Activated CD4-positive, alpha-beta T cell treated with anti-CD3 and anti-CD28 coated beads, Interleukin-2, amount 10 ng/mL, durations not matched to agents 24 days and 14 days (primary cell): ENCODE data around the gene CTNND2. TPM values are rescaled to one million over a fixed set of nuclear protein-coding genes. Genes with fewer than 3 reads are reported as not detected.
"Not testable (repeated sequence)": the region's sequence is repeated elsewhere in the genome, so short reads cannot be mapped to it uniquely, and the experiment has no call there.

ENCODE experiments used
- DNase-seq: peaks from one replicate; pipeline ENCODE4 v3.0.0; 2022
- H3K27ac Mint-ChIP-seq: one replicate; pipeline ENCODE4 v1.8.0; 2022; ENCODE audit warnings: mild to moderate bottlenecking, mixed read lengths
- H3K27me3 Mint-ChIP-seq: one replicate; pipeline ENCODE4 v1.8.0; 2022; ENCODE audit warnings: mixed read lengths
- H3K36me3 Mint-ChIP-seq: one replicate; pipeline ENCODE4 v1.8.0; 2022; ENCODE audit warnings: low read depth, mild to moderate bottlenecking, mixed read lengths
- H3K4me1 Mint-ChIP-seq: one replicate; pipeline ENCODE4 v1.8.0; 2021; ENCODE audit warnings: mixed read lengths
- H3K4me3 Mint-ChIP-seq: one replicate; pipeline ENCODE4 v1.8.0; 2022; ENCODE audit warnings: mild to moderate bottlenecking, moderate library complexity, mixed read lengths
- H3K9me3 Mint-ChIP-seq: one replicate; pipeline ENCODE4 v1.8.0; 2021; ENCODE audit warnings: mixed read lengths
- intact Hi-C: fragments of 100-400 bp; cut with micrococcal nuclease; formaldehyde crosslinking; loops from one replicate; pipeline ENCODE4 v1.15.1; 2023
- total RNA-seq: library from RNA; stranded (reverse); gene quantifications from 2 replicates; pipeline ENCODE4 v1.2.3, GENCODE V29; 2022

CTNND2 gene
- total RNA-seq, 1 donor from 2014 or later, result not detected

DNA sequence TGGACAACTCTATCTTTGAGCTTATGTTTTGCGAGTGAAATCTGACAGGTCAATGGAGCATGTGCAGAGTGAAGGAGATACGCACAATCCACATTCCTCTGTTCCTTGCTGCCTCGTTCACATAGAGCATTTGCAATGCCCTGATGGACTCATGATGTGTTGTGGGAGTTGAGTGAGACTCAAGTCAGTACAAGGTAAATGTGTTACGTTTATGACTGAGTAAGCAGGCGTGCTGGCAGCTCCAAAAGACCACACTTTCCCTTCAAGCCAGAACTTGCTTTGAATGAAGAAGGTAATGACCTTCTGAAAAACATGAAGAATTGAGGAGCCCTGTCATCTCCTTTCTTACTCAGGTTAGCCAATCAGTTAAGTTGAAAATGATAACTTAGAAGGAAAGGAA lies 477.8 kb downstream of the CTNND2 start:
- Mint-ChIP-seq H3K27me3 (no peaks in the 10 kb centered on the region), H3K27ac (no peak overlapping the region), H3K36me3 (no peaks in the 10 kb centered on the region), H3K4me1 (no peaks in the 10 kb centered on the region), H3K9me3 (no peaks in the 10 kb centered on the region), H3K4me3 (no peak overlapping the region)
- DNase-seq, result peak; percentile 29
- intact Hi-C loops, result no loop called here

DNA sequence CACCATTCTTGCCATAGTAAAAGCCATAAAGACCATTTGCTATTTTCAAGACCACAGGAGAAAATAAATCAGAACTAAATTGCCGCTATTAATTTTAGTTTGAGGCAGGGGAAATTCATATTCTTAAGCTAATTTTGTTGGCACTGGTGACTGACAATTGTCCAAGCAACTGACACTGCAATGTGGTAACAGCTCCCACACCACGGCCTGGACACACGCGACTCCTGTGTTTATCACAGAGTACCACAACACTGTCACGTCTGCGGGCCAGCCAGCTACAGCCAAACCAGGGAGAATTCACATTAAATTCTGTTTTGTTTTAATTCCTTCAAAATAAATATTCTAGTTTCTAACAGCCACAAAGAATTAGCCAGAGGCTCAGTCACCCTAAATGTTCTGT lies 481.9 kb downstream of the CTNND2 start:
- Mint-ChIP-seq H3K36me3 (no peaks in the 10 kb centered on the region), H3K27ac (no peak overlapping the region), H3K27me3 (no peaks in the 10 kb centered on the region), H3K4me3 (no peak overlapping the region), H3K9me3 (no peaks in the 10 kb centered on the region), H3K4me1 (no peaks in the 10 kb centered on the region)
- intact Hi-C loops, result no loop called here
- peak; percentile 8 for DNase-seq

DNA sequence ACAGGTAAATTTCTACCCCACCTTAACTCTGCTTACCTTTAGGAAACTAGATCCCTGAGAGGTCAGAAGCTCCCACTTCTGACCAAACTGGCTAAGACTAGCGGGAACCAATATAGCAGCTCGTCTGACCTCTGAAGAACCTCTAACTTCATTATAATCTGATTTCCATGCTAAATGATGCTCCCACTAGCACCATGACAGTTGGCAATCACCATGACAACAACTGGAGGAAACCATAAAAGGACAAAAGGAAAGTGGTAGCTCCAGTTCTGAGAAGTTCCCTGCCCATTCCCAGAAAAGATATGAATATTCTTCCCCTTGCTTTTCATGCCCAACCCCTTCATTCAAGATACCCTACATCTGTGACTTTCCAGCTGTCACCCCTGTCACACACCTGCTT lies 483.3 kb downstream of the CTNND2 start:
- H3K27me3 Mint-ChIP-seq, result no peaks in the 10 kb centered on the region
- H3K36me3 Mint-ChIP-seq, result no peaks in the 10 kb centered on the region
- H3K9me3 Mint-ChIP-seq, result no peaks in the 10 kb centered on the region
- no peaks in the 10 kb centered on the region for H3K4me1 Mint-ChIP-seq
- H3K27ac Mint-ChIP-seq, result no peak overlapping the region
- no peak overlapping the region for H3K4me3 Mint-ChIP-seq
- intact Hi-C loops, result no loop called here
- no peak for DNase-seq

DNA sequence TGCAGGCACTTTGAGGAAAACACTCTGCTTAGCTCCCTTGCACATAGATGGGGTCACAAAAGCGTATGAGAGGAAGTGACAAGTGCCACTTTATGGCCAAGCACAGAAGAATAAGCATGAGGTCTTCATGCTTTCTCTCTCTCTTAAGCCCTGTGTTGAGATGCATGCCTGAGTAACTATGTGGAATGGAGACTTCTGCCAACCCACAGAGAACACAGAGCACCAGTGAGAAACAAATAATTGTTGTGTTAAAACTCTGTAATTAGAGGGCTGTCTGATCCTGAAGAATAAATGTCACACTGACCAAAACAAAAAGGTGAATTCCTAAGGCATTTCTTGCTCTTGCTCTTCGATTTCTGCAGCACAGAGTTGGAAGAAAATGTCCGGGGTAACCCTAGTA lies 488.5 kb downstream of the CTNND2 start:
- Mint-ChIP-seq H3K27me3 (no peaks in the 10 kb centered on the region), H3K9me3 (peaks cover 2% of the 10 kb centered on the region), H3K27ac (no peak overlapping the region), H3K4me1 (no peaks in the 10 kb centered on the region), H3K36me3 (no peaks in the 10 kb centered on the region), H3K4me3 (no peak overlapping the region)
- intact Hi-C loops, result no loop called here
- no peak for DNase-seq

DNA sequence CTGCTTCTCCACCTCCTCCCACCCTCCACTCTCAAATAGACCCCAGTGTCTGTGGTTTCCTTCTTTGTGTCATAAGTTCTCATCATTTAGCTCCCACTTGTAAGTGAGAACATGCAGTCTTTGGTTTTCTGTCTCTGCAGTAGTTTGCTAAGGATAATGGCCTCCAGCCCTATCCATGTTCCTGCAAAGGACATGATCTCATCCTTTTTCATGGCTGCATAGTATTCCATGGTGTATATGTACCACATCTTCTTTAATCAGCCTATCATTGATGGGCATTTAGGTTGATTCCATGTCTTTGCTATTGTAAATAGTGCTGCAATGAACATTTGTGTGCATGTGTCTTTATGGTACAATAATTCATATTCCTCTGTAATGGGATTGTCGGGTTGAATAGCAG lies 489.5 kb downstream of the CTNND2 start:
- intact Hi-C loops, H3K4me3 Mint-ChIP-seq, DNase-seq, H3K9me3 Mint-ChIP-seq, H3K27me3 Mint-ChIP-seq, H3K27ac Mint-ChIP-seq, H3K4me1 Mint-ChIP-seq, H3K36me3 Mint-ChIP-seq: not testable (repeated sequence)

DNA sequence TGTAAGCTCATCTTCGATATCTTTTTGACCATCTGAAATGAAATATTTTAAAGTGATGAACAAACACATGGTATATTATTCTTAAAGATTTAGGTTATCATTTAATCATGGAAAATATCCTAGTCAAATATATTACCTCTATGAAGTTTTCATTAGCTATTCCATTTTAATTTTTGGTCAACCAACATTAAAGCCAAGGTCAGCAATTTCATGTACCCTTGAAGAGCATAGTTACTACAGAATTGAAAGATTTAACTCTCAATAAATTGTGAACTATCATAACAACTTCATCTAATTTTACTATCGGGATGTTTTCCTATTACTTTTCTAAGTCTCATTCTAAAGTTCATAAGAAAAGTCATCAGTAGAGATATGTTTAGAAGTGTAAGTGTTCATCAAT lies 492.6 kb downstream of the CTNND2 start:
- Mint-ChIP-seq H3K4me1 (no peaks in the 10 kb centered on the region), H3K27ac (no peak overlapping the region), H3K9me3 (peaks cover 2% of the 10 kb centered on the region), H3K36me3 (no peaks in the 10 kb centered on the region), H3K27me3 (no peaks in the 10 kb centered on the region), H3K4me3 (no peak overlapping the region)
- no peak for DNase-seq
- intact Hi-C loops, result no loop called here

DNA sequence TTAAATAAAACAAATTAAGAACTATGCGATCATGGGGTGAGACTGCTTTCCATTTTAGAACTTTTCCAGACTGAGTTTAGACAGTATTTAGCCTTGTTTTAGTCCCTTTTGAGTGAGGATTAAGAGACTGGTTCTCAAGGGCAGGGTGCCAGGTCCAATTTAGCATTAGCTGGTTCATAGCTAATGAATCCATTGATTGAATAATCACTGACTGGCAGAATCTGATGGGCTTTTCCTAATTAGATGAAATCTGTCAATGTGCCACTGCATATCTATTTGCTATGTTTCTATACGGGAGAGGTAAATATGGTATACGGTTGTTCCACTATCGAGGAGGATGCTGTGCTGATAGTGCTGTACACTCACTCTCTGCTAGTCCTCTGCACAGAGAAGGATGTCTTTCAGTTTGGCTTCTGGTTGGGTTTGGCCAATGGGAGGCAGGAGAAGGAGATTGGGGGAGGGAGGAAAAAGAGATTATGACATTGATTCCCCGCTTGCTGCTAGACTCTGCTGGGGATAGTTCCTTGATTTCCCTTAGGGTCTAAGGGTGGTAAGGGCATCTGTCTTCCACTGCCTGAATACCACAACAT lies 496.6 kb downstream of the CTNND2 start:
- no peak overlapping the region for H3K4me3 Mint-ChIP-seq
- peak; percentile 20 for DNase-seq
- H3K36me3 Mint-ChIP-seq, result no peaks in the 10 kb centered on the region
- no peaks in the 10 kb centered on the region for H3K27me3 Mint-ChIP-seq
- intact Hi-C loops, result no loop called here
- H3K27ac Mint-ChIP-seq, result no peak overlapping the region
- H3K4me1 Mint-ChIP-seq, result no peaks in the 10 kb centered on the region
- H3K9me3 Mint-ChIP-seq, result no peaks in the 10 kb centered on the region

DNA sequence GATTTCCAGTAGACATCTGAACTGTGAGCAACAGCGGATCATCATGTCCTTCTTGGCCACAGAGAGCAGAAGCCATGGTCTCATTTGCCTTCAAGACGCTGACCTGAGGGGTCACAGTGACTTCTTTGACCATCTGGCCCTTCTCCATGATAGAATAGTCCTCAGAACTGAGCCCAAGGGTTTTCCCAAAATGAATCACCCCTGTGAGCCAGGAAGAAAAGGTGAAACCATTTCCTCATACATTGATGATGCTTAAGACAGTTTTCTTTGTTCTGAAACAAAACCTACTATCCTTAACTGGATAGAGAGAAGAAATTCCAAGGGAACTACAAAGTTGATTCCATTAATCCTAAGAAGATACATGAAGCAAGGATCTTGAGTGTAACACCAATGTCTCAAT lies 503.9 kb downstream of the CTNND2 start:
- no peaks in the 10 kb centered on the region for H3K4me1 Mint-ChIP-seq
- no peak overlapping the region for H3K4me3 Mint-ChIP-seq
- DNase-seq, result peak; percentile 15
- intact Hi-C loops, result no loop called here
- H3K27ac Mint-ChIP-seq, result no peak overlapping the region
- H3K9me3 Mint-ChIP-seq, result no peaks in the 10 kb centered on the region
- H3K27me3 Mint-ChIP-seq, result no peaks in the 10 kb centered on the region
- no peaks in the 10 kb centered on the region for H3K36me3 Mint-ChIP-seq

DNA sequence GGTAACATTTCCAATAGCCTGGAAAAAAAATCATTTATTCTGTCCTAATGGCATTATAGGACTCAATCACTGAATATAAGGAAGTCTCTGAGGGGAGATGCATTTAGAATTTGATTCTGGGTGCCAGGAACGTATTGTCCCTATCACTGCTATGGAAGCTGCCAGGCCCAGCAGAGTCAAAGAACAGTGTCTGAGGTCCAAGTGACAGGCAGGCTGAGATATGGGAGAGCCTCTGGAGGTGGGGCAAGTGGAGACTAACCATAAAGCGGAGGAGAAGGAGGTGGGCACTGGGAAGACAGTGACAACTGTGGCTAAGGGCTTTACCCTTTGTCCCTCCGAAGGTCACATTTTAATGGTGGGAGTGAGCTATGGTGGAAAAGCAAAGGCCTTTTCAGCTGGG lies 505.5 kb downstream of the CTNND2 start:
- Mint-ChIP-seq H3K9me3 (no peaks in the 10 kb centered on the region), H3K36me3 (no peaks in the 10 kb centered on the region), H3K4me1 (no peaks in the 10 kb centered on the region), H3K27ac (no peak overlapping the region), H3K4me3 (no peak overlapping the region), H3K27me3 (no peaks in the 10 kb centered on the region)
- intact Hi-C loops, result no loop called here
- DNase-seq, result no peak

DNA sequence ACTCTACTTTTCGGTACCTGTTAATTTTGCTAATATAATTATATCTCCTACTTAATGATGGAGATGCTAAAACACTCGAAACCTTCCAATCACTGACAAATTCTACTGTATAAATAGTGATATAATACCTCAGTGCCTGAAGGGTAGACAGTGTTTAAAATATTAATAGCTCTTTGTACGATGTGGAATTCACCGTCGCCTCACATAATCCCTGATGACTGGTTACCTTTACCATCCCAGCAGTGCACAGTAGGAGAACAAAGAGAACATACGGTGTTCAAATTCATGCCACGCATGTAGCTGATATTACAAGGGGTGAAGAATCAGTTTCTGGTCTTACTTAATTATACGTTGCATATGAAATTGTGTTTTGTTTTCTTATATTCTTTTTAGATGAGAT lies 506.7 kb downstream of the CTNND2 start:
- Mint-ChIP-seq H3K4me3 (no peak overlapping the region), H3K9me3 (no peaks in the 10 kb centered on the region), H3K27me3 (no peaks in the 10 kb centered on the region), H3K36me3 (no peaks in the 10 kb centered on the region), H3K4me1 (no peaks in the 10 kb centered on the region), H3K27ac (no peak overlapping the region)
- DNase-seq, result no peak
- intact Hi-C loops, result no loop called here

DNA sequence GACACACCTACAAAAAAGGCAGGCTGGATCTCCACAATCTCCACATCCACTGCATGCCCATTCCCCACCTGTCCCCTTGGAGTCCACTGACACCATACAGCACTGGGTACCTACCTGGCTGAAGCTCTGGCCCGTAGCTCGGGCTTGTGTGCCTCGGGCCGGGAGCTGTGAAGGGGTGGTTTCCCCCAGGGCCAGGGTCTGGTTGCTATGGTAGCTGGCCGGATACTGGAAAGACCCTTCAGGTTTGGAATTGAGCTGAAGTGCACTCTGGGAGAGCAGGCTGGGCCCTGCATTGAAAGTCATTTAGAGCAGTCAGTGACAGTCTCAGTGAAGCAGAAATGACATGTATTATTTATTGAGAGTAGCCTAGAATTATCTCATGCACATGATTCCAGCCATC lies 507.3 kb downstream of the CTNND2 start:
- H3K36me3 Mint-ChIP-seq, result no peaks in the 10 kb centered on the region
- no peaks in the 10 kb centered on the region for H3K27me3 Mint-ChIP-seq
- no peak for DNase-seq
- H3K9me3 Mint-ChIP-seq, result no peaks in the 10 kb centered on the region
- intact Hi-C loops, result no loop called here
- no peaks in the 10 kb centered on the region for H3K4me1 Mint-ChIP-seq
- H3K4me3 Mint-ChIP-seq, result no peak overlapping the region
- no peak overlapping the region for H3K27ac Mint-ChIP-seq

DNA sequence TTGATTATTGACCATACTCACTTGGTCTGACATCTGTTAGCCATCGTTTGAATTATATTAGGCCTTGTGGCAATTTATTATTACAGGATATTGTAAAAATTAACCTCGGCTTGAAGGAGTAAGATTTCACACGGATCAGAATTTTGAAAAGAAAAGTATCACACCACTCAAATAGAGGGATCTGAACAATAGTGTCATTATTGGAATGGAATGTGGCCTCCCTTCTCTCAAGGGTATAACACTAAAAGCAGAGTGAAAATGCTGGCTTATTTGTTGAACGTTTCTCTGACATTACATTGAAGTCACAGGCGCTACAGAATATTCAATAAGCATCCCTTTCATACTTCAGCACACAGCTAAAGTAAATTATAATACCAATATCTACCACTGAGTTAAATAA lies 509.3 kb downstream of the CTNND2 start:
- no peak overlapping the region for H3K27ac Mint-ChIP-seq
- H3K4me3 Mint-ChIP-seq, result no peak overlapping the region
- no peaks in the 10 kb centered on the region for H3K4me1 Mint-ChIP-seq
- no peak for DNase-seq
- intact Hi-C loops, result no loop called here
- peaks cover 1% of the 10 kb centered on the region for H3K27me3 Mint-ChIP-seq
- H3K36me3 Mint-ChIP-seq, result no peaks in the 10 kb centered on the region
- no peaks in the 10 kb centered on the region for H3K9me3 Mint-ChIP-seq

DNA sequence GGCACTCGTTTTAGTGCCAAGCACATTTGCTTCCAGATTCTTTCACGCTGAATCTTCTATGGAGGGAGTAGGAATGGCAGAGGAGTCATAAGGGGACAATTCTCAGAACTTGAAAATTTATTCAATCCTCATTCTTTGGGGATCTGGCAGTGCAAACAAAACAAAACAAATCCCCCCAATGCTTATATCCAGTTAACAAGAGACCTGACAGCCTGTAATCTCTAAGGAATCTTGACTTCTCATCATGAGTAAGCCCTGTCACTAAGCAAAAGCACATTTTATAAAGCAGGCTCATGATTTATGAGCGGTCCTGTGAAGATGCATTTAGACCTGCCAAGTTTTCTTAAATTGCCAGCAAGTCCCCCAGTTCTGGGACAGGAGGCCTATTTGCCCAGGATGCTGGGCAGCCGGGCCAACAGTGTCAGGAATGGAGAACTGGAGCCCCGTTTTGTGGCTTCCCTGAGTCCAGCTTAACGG lies 513.9 kb downstream of the CTNND2 start:
- Mint-ChIP-seq H3K4me1 (no peaks in the 10 kb centered on the region), H3K27ac (no peak overlapping the region), H3K9me3 (no peaks in the 10 kb centered on the region), H3K4me3 (no peak overlapping the region), H3K27me3 (peaks cover 12% of the 10 kb centered on the region), H3K36me3 (no peaks in the 10 kb centered on the region)
- no peak for DNase-seq
- intact Hi-C loops, result no loop called here

DNA sequence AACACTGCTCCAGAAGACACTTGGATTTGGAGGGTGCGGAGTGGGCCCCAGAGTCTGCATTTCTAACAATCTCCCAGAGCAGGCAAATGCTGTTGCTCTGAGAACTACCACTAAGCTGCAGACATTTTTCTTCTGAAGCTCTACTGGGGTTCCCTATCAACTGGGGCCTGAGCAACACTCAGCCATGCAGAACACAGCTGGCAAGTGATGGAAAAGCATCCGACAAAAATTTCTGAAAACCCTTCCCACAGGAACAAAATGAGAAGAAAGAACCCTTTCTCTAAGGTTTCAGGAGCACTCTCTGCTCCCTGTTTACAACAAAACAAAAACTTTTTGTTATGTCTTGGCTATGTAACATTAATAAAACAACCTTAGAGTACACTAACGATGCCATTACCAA lies 516.9 kb downstream of the CTNND2 start:
- H3K36me3 Mint-ChIP-seq, result no peaks in the 10 kb centered on the region
- no peak overlapping the region for H3K4me3 Mint-ChIP-seq
- H3K9me3 Mint-ChIP-seq, result peaks cover 3% of the 10 kb centered on the region
- peaks cover 2% of the 10 kb centered on the region for H3K4me1 Mint-ChIP-seq
- no peak for DNase-seq
- intact Hi-C loops, result no loop called here
- H3K27ac Mint-ChIP-seq, result no peak overlapping the region
- peaks cover 31% of the 10 kb centered on the region for H3K27me3 Mint-ChIP-seq

DNA sequence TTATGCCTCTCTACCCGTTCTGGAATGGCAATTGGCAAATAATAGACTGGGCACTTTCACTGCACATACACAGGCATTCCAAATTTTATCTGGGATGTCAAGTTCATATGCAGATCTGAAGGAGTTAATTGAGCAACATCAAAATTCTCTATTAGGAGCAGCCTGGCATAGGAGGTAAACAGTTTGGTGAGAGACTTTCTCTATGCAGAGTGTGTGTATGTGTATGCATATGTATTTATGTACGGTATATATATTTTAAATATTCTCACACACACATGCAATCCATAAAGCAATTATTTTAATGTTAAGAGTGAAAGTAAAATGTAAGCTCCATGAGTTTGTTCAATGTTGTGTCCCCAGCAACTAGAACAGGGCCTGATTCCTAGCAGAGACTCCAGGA lies 517.8 kb downstream of the CTNND2 start:
- Mint-ChIP-seq H3K36me3 (no peaks in the 10 kb centered on the region), H3K9me3 (peaks cover 3% of the 10 kb centered on the region), H3K27ac (no peak overlapping the region), H3K27me3 (peaks cover 32% of the 10 kb centered on the region), H3K4me3 (no peak overlapping the region), H3K4me1 (peaks cover 2% of the 10 kb centered on the region)
- no peak for DNase-seq
- intact Hi-C loops, result no loop called here
